DND-41 (cell line): ENCODE results near the gene NCBP1.

Experiments
- ATAC-seq: fragments of 200-7000 bp; cut with Tn5 transposase; 3 replicates; pipeline ENCODE4 v1.9.1; 2021; ENCODE audit warnings: low read depth; ENCODE audit not compliant: insufficient read depth
- DNase-seq: peaks from one replicate; pipeline ENCODE4 v3.0.0-alpha.2; 2020
- H2AFZ ChIP-seq: 2 replicates; pipeline ENCODE4 v1.6.0; 2012; ENCODE audit warnings: low read depth, low read length
- H3K27ac ChIP-seq: 2 replicates; pipeline ENCODE4 v1.5.1; 2012; ENCODE audit warnings: low read length, inconsistent platforms
- H3K27me3 ChIP-seq: fragments of 200-600 bp; sonication (generic); 2 replicates; pipeline ENCODE4 v1.6.0; 2012; ENCODE audit warnings: low read length, mild to moderate bottlenecking, inconsistent platforms; ENCODE audit not compliant: insufficient read depth, poor library complexity
- H3K36me3 ChIP-seq: 2 replicates; pipeline ENCODE4 v1.5.1; 2012; ENCODE audit warnings: low read length, inconsistent platforms; ENCODE audit not compliant: insufficient read depth
- H3K4me1 ChIP-seq: 2 replicates; pipeline ENCODE4 v1.5.1; 2012; ENCODE audit warnings: mild to moderate bottlenecking, low read length; ENCODE audit not compliant: insufficient read depth
- H3K4me2 ChIP-seq: 2 replicates; pipeline ENCODE4 v1.6.0; 2012; ENCODE audit warnings: mild to moderate bottlenecking, moderate library complexity, low read length, inconsistent platforms; ENCODE audit not compliant: insufficient read depth
- H3K4me3 ChIP-seq, 2 experiments: fragments of 200-600 bp in 1 of 2; shearing (Covaris generic) in 1 of 2; 2 replicates each; pipeline ENCODE4 v1.5.1; 2012 to 2016; ENCODE audit warnings: inconsistent platforms in 2 of 2, low read length in 2 of 2, mild to moderate bottlenecking in 2 of 2, low read depth in 1 of 2, moderate library complexity in 1 of 2
- H3K79me2 ChIP-seq: 2 replicates; pipeline ENCODE4 v1.6.0; 2012; ENCODE audit warnings: low read length, inconsistent platforms; ENCODE audit not compliant: insufficient read depth
- H3K9ac ChIP-seq: 2 replicates; pipeline ENCODE4 v1.6.0; 2012; ENCODE audit warnings: low read depth, mild to moderate bottlenecking, inconsistent platforms, low read length, moderate library complexity
- H3K9me3 ChIP-seq: 2 replicates; pipeline ENCODE4 v1.5.1; 2012; ENCODE audit warnings: low read length, moderate library complexity, mild to moderate bottlenecking, inconsistent platforms; ENCODE audit not compliant: insufficient read depth, severe bottlenecking
- H4K20me1 ChIP-seq: 2 replicates; pipeline ENCODE4 v1.6.0; 2012; ENCODE audit warnings: low read length; ENCODE audit not compliant: insufficient read depth
- EZH2 ChIP-seq: IDR thresholded peaks from 3 replicates; pipeline ENCODE4 v1.6.1; 2012; ENCODE audit warnings: borderline replicate concordance, low read depth, mild to moderate bottlenecking, moderate library complexity, low read length, inconsistent platforms; ENCODE audit not compliant: severe bottlenecking
- TF ChIP-seq, protein P1 (sequence below): IDR thresholded peaks from 2 replicates; pipeline ENCODE4 v1.5.1; 2012; ENCODE audit warnings: borderline replicate concordance, low read length, moderate library complexity, mild to moderate bottlenecking; ENCODE audit not compliant: poor library complexity, severe bottlenecking; ENCODE audit errors: extremely low read depth

NCBP1 gene

DNA sequence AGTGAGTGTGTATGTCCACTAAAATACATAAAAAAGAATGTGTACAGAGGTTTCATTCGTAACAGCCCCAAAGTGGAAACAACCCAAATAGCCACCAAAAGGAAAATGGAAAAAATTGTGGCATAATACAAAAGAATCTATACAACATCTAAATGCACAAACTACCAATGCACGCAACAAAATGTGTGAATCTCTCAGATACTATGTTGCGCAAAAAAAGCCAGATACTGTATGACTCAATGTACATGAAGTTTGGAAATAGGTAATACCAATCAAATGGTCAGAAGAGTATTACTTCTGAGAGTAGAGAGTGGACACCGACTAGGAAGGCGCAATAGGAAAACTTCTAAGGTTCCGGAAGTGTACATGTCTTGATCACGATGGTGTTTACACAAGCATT lies 61.1 kb downstream of the NCBP1 start:
- TF ChIP-seq EZH2, result no peak
- TF ChIP-seq, protein P1, sequence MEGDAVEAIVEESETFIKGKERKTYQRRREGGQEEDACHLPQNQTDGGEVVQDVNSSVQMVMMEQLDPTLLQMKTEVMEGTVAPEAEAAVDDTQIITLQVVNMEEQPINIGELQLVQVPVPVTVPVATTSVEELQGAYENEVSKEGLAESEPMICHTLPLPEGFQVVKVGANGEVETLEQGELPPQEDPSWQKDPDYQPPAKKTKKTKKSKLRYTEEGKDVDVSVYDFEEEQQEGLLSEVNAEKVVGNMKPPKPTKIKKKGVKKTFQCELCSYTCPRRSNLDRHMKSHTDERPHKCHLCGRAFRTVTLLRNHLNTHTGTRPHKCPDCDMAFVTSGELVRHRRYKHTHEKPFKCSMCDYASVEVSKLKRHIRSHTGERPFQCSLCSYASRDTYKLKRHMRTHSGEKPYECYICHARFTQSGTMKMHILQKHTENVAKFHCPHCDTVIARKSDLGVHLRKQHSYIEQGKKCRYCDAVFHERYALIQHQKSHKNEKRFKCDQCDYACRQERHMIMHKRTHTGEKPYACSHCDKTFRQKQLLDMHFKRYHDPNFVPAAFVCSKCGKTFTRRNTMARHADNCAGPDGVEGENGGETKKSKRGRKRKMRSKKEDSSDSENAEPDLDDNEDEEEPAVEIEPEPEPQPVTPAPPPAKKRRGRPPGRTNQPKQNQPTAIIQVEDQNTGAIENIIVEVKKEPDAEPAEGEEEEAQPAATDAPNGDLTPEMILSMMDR, result no peak
- peak overlapping the region in 1 of 2 experiments; percentile 86; a peak in 2 of 4 replicates for H3K4me3 ChIP-seq
- H4K20me1 ChIP-seq, result peaks cover 4% of the 10 kb centered on the region; the same call in 1 of the 2 replicates
- H3K79me2 ChIP-seq, result peaks cover 37% of the 10 kb centered on the region
- no peak overlapping the region for H3K9ac ChIP-seq
- H3K9me3 ChIP-seq, result no peaks in the 10 kb centered on the region
- H3K4me1 ChIP-seq, result peaks cover 36% of the 10 kb centered on the region
- DNase-seq (no peak), ATAC-seq (no peak)
- no peaks in the 10 kb centered on the region for H3K27me3 ChIP-seq
- no peak overlapping the region for H3K27ac ChIP-seq
- peak overlapping the region; percentile 80 for H3K4me2 ChIP-seq
- H3K36me3 ChIP-seq, result peaks cover 24% of the 10 kb centered on the region
- no peak overlapping the region for H2AFZ ChIP-seq

DNA sequence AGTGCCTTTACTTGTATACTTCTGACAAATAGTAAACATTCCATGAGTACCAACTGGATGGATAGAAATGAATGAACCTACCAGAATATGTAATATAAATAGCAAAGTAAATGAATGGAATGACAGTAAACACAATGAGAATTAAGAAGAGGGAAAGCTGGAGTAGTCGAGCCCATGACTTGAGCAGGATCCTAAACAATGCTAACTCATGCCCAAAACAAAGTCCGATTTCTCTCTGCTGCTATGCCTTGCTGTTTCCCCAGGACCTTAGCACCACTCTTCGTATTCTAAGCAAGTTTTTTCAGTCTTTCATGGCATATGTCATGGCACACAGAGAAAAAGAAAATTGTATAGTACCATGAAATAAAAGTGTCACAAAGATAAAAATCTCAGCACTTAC lies 61.8 kb downstream of the NCBP1 start:
- H2AFZ ChIP-seq, result no peak overlapping the region
- TF ChIP-seq, protein P1, result no peak
- no peak for TF ChIP-seq EZH2
- H3K4me2 ChIP-seq, result peak overlapping the region; percentile 80
- peaks cover 20% of the 10 kb centered on the region for H3K36me3 ChIP-seq
- H3K4me3 ChIP-seq, result peak overlapping the region in 1 of 2 experiments; percentile 86; a peak in 2 of 4 replicates
- DNase-seq (no peak), ATAC-seq (no peak)
- peaks cover 36% of the 10 kb centered on the region for H3K4me1 ChIP-seq
- no peak overlapping the region for H3K27ac ChIP-seq
- H4K20me1 ChIP-seq, result peaks cover 4% of the 10 kb centered on the region; the same call in 1 of the 2 replicates
- H3K9me3 ChIP-seq, result no peaks in the 10 kb centered on the region
- peaks cover 37% of the 10 kb centered on the region for H3K79me2 ChIP-seq
- 0 out of 2 replicates have a peak overlapping the region, but pooled peaks have one; percentile 76 for H3K9ac ChIP-seq
- no peaks in the 10 kb centered on the region for H3K27me3 ChIP-seq

DNA sequence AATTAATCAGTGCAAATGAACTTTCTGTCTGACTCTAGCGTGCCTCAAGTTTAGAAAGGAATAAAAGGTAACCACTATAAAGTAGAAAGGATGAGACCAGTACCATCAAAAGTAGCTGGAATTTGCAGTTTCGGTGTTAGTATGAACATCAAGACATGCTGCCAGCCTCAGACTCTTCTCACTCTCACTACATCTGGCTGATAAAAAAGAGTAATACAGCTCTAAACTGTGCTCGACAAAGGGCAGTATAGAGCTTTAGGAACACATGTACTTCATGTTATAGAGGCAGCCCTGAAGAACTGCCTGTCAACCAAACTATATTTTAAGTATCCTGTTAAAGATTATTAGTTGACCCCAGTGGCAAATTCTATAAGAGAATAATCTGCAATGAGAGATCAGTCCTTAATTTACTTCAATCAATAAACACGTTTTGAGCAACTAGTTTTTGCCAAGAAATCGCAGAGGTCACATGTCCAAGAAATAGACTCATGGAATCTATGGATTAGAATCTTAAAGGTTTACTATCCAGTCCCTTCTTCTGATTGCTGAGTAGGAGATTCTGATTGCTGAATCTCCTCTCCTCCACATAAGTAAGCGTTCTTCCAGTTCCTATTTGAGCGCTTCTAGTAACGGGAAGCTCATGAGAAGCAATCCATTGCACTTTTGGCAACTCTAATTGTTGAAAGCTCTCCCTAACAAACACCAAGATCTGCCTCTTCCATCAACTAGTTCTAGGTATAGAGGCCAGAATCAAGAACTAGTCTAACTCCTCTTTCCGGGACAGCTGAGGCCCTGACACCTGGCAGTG lies 62.6 kb downstream of the NCBP1 start:
- H3K4me2 ChIP-seq, result peak overlapping the region; percentile 80
- peak overlapping the region; percentile 76 to 86 for H3K4me3 ChIP-seq
- no peaks in the 10 kb centered on the region for H3K27me3 ChIP-seq
- DNase-seq (no peak), ATAC-seq (no peak)
- TF ChIP-seq, protein P1, result no peak
- TF ChIP-seq EZH2, result no peak
- H3K9ac ChIP-seq, result peak overlapping the region; percentile 76
- peak overlapping the region; percentile 94 for H2AFZ ChIP-seq
- H3K79me2 ChIP-seq, result peaks cover 37% of the 10 kb centered on the region
- peaks cover 36% of the 10 kb centered on the region for H3K4me1 ChIP-seq
- peak overlapping the region; percentile 83 for H3K27ac ChIP-seq
- peaks cover 14% of the 10 kb centered on the region for H3K36me3 ChIP-seq
- peaks cover 4% of the 10 kb centered on the region; the same call in 1 of the 2 replicates for H4K20me1 ChIP-seq
- no peaks in the 10 kb centered on the region for H3K9me3 ChIP-seq
